Mucosa of descending colon (tissue), 3 donors: ENCODE data around the gene GDPGP1. TPM values are rescaled to one million over a fixed set of nuclear protein-coding genes. Genes with fewer than 3 reads are reported as not detected.

Experiments
- ATAC-seq: fragments of 200-7000 bp; cut with Tn5 transposase; one replicate; pipeline ENCODE4 v1.9.1; 2020; ENCODE audit warnings: mild to moderate bottlenecking, moderate library complexity
- DNase-seq, 3 donors: peaks; one replicate each; pipeline ENCODE4 v3.0.0-alpha.2; 2020
- H3K36me3 ChIP-seq: fragments of 200-600 bp; one replicate; pipeline ENCODE4 v1.8.0; 2021; ENCODE audit warnings: low read depth, mild to moderate bottlenecking
- H3K4me1 ChIP-seq: fragments of 200-600 bp; one replicate; pipeline ENCODE4 v1.8.0; 2021; ENCODE audit warnings: low read depth, mild to moderate bottlenecking
- H3K4me3 ChIP-seq: fragments of 200-600 bp; one replicate; pipeline ENCODE4 v1.8.0; 2021; ENCODE audit warnings: mild to moderate bottlenecking
- H3K9me3 ChIP-seq: fragments of 200-600 bp; one replicate; pipeline ENCODE4 v1.8.0; 2021; ENCODE audit warnings: mild to moderate bottlenecking
- intact Hi-C, 2 donors: fragments of 100-400 bp; cut with DNase I in 1 of 2; cut with micrococcal nuclease in 1 of 2; formaldehyde crosslinking; loops; one replicate each; pipeline versions ENCODE4 v1.11.0 to v1.11.1; 2022; cut with DNase I, micrococcal nuclease
- total RNA-seq, 3 donors: library from RNA; stranded (reverse); fragmentation: NEBNext Ultra II Directional in 2 of 3; extraction: Animal tissue kit (Norgen Biotek cat#: 25700) in 2 of 3; gene quantifications; one replicate each; pipeline versions ENCODE4 v1.2.1 to v1.2.4, GENCODE V29; 2021 to 2023
- TF ChIP-seq, protein P1 (sequence below): fragments of 200-600 bp; IDR thresholded peaks from one replicate; pipeline ENCODE4 v1.8.0; 2022; ENCODE audit warnings: antibody characterized with exemption, mild to moderate bottlenecking
- donor health status: DM: no; HTN: no; CAD: no; lungs with moderate emphysema.
- donor health status: DM: no; HTN: no; CAD: no.
- donor health status: DM: no; HTN: yes; CAD: no.

GDPGP1 gene
- total RNA-seq, 3 donors from 2014 or later: 18.2 to 25.5 (median 19.3) TPM

- ATAC-seq: no peak
- intact Hi-C loops: no loop called here
- peaks cover 32% of the 10 kb centered on the region for H3K4me1 ChIP-seq
- peaks cover 8% of the 10 kb centered on the region for H3K36me3 ChIP-seq
- TF ChIP-seq, protein P1, sequence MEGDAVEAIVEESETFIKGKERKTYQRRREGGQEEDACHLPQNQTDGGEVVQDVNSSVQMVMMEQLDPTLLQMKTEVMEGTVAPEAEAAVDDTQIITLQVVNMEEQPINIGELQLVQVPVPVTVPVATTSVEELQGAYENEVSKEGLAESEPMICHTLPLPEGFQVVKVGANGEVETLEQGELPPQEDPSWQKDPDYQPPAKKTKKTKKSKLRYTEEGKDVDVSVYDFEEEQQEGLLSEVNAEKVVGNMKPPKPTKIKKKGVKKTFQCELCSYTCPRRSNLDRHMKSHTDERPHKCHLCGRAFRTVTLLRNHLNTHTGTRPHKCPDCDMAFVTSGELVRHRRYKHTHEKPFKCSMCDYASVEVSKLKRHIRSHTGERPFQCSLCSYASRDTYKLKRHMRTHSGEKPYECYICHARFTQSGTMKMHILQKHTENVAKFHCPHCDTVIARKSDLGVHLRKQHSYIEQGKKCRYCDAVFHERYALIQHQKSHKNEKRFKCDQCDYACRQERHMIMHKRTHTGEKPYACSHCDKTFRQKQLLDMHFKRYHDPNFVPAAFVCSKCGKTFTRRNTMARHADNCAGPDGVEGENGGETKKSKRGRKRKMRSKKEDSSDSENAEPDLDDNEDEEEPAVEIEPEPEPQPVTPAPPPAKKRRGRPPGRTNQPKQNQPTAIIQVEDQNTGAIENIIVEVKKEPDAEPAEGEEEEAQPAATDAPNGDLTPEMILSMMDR: no peak
- H3K4me3 ChIP-seq: no peak overlapping the region
- no peak for DNase-seq
- no peaks in the 10 kb centered on the region for H3K9me3 ChIP-seq
Measured at GRCh38 chr15:90230610-90231009, 3.4 kb upstream of the GDPGP1 start.

- Histone ChIP-seq H3K4me3 (no peak overlapping the region), H3K36me3 (peaks cover 8% of the 10 kb centered on the region), H3K4me1 (peaks cover 32% of the 10 kb centered on the region), H3K9me3 (no peaks in the 10 kb centered on the region)
- TF ChIP-seq, protein P1: no peak
- intact Hi-C loops: no loop called here
- DNase-seq: peak; percentile 57 to 81 (median 62)
- peak; percentile 1 for ATAC-seq
Measured at GRCh38 chr15:90231028-90232017, 2.7 kb upstream of the GDPGP1 start.

DNA sequence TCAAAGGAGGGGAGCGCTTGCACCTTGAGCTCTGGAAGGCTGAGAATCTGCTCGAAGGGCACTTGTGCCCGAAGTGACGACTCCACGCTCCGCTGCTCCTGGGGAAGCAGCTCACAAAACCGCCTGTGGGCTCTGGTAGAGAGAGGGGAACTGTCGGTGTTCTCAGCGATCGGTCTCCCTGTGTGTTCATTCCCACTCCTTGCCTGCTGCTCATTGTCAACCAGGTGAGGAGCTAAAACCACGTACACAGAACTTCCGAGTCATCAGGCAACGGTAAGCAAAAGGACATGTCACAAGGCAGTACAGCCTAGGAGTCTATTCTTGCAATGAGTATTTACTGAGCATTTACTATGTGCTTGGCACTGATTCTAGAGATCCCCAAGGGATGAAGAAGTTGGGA is 1.8 kb upstream of the GDPGP1 start:
- ATAC-seq: no peak
- H3K4me3 ChIP-seq: no peak overlapping the region
- peaks cover 32% of the 10 kb centered on the region for H3K4me1 ChIP-seq
- peak in 1 of 3 donors; percentile 61 for DNase-seq
- H3K36me3 ChIP-seq: peaks cover 8% of the 10 kb centered on the region
- intact Hi-C loops: no loop called here
- TF ChIP-seq, protein P1: no peak
- no peaks in the 10 kb centered on the region for H3K9me3 ChIP-seq

- intact Hi-C loops: no loop called here
- peaks cover 32% of the 10 kb centered on the region for H3K4me1 ChIP-seq
- no peak for ATAC-seq
- TF ChIP-seq, protein P1: peak; percentile 57
- no peaks in the 10 kb centered on the region for H3K9me3 ChIP-seq
- H3K36me3 ChIP-seq: peaks cover 8% of the 10 kb centered on the region
- peak overlapping the region; percentile 47 for H3K4me3 ChIP-seq
- no peak for DNase-seq
Measured at GRCh38 chr15:90232941-90233386, 1.0 kb upstream of the GDPGP1 start.

- intact Hi-C loops: no loop called here
Measured at GRCh38 chr15:90233387-90234095, 468 bp upstream of the GDPGP1 start, which contains the start of gene CIB1. TSS of gene CIB1 (minus strand) at chr15:90233941. CDS start at chr15:90233885, 56 bp downstream.

More at GRCh38 chr15:90233387-90234095, 468 bp upstream of the GDPGP1 start, which contains the start of gene CIB1:
- TF ChIP-seq, protein P1: no peak
- peak within 1 kb of the TSS; percentile 50 for H3K4me3 ChIP-seq
- peaks cover 32% of the 10 kb centered on the region for H3K4me1 ChIP-seq
- H3K36me3 ChIP-seq: peaks cover 8% of the 10 kb centered on the region
- no peaks in the 10 kb centered on the region for H3K9me3 ChIP-seq
- peak; percentile 97 to 99 (median 99) for DNase-seq
- peak; percentile 85 for ATAC-seq
